ENCODE results near the gene BIVM. TPM values are rescaled to one million over a fixed set of nuclear protein-coding genes. Genes with fewer than 3 reads are reported as not detected.

BIVM gene
- total and polyA plus RNA-seq, 4 donors: 7.4 to 17.8 (median 11.3) TPM

GRCh38 chr13:102845289-102845629 lies 46.3 kb downstream of the BIVM start:
- Histone ChIP-seq H3K4me1 (ENCODE audit: control insufficient read depth in 4 of 4, insufficient read depth in 4 of 4, low read length in 3 of 4) (peaks cover 3 to 33% (median 27%) of the 10 kb centered on the region in 4 donors), H3K27ac (ENCODE audit: low read depth in 1 of 2, low read length in 2 of 2) (peak overlapping the region; percentile 91 to 96), H3K27me3 (ENCODE audit: control insufficient read depth in 4 of 4, insufficient read depth in 4 of 4, low read length in 3 of 4) (no peaks in the 10 kb centered on the region), H3K9ac (ENCODE audit: low read depth in 1 of 2, low read length in 2 of 2) (peak overlapping the region; percentile 75 to 79), H3K9me3 (ENCODE audit: control insufficient read depth in 4 of 4, low read length in 3 of 4) (no peaks in the 10 kb centered on the region), H3K4me3 (ENCODE audit: low read depth in 1 of 3, low read length in 3 of 3) (peak overlapping the region; percentile 73 to 95 (median 93)), H3K36me3 (ENCODE audit: control insufficient read depth in 4 of 4, insufficient read depth in 3 of 4, low read depth in 1 of 4, low read length in 3 of 4) (no peaks in the 10 kb centered on the region)
- DNase-seq (ENCODE audit: low spot score): no peak
- WGBS: 2% methylated on average over 13 of the region's 13 CpGs
- TF ChIP-seq YY1 (IDR thresholded peaks at IDR 0.05) (no peak), FOXA1 (IDR thresholded peaks at IDR 0.05) (no peak), REST (IDR thresholded peaks at IDR 0.05) (no peak), RXRA (IDR thresholded peaks at IDR 0.05) (no peak), MAX (IDR thresholded peaks at IDR 0.05) (no peak), RAD21 (IDR thresholded peaks at IDR 0.05) (no peak), TAF1 (conservative IDR thresholded peaks at IDR 0.05) (no peak), GABPA (IDR thresholded peaks at IDR 0.05 in 1 of 2, conservative IDR thresholded peaks at IDR 0.05 in 1 of 2) (no peak), EGR1 (IDR thresholded peaks at IDR 0.05; ENCODE audit: low read depth in 2 of 2) (no peak), CTCF (IDR thresholded peaks at IDR 0.05; ENCODE audit: low read depth, low read length, missing input control) (no peak), ZBTB33 (IDR thresholded peaks at IDR 0.05) (no peak), SP1 (IDR thresholded peaks at IDR 0.05) (no peak), NR2F2 (IDR thresholded peaks at IDR 0.05) (no peak), HNF4G (IDR thresholded peaks at IDR 0.05) (no peak), ATF3 (IDR thresholded peaks at IDR 0.05) (no peak), HNF4A (conservative IDR thresholded peaks at IDR 0.05) (no peak)
